Prostate gland (tissue), 2 donors: ENCODE data around the gene SIVA1. TPM values are rescaled to one million over a fixed set of nuclear protein-coding genes. Genes with fewer than 3 reads are reported as not detected.

Source experiments
- DNase-seq: peaks from one replicate; pipeline ENCODE4 v3.0.0-alpha.2; 2019; ENCODE audit warnings: low spot score
- H3K27ac ChIP-seq, 2 donors: fragments of 200-600 bp; sonication (generic); 2 replicates each; pipeline ENCODE4 v1.5.1; 2017 to 2019
- H3K27me3 ChIP-seq: fragments of 200-600 bp; sonication (generic); replicated peaks from 2 replicates; pipeline ENCODE4 v1.5.1; 2019; ENCODE audit not compliant: insufficient read depth
- H3K36me3 ChIP-seq, 2 donors: fragments of 200-600 bp; sonication (generic); 1 replicate in 1 of 2; 2 replicates in 1 of 2; pipeline versions ENCODE4 v1.5.1 to v1.8.1; 2017 to 2019
- H3K4me1 ChIP-seq: fragments of 200-600 bp; sonication (generic); replicated peaks from 2 replicates; pipeline ENCODE4 v1.5.1; 2019
- H3K4me3 ChIP-seq, 2 donors: fragments of 200-600 bp; sonication (generic); 2 replicates each; pipeline ENCODE4 v1.5.1; 2017 to 2019
- H3K9me3 ChIP-seq: fragments of 200-600 bp; sonication (generic); 2 replicates; pipeline ENCODE4 v1.5.1; 2017
- CTCF ChIP-seq, 4 experiments: fragments of 200-600 bp in 2 of 4; fragments of 450-650 bp in 2 of 4; sonication (generic) in 2 of 4; IDR thresholded peaks; 1 replicate in 3 of 4; 2 replicates in 1 of 4; pipeline ENCODE4 v1.5.1; 2016 to 2019; ENCODE audit warnings: antibody characterized with exemption in 4 of 4, mild to moderate bottlenecking in 2 of 4, moderate library complexity in 2 of 4
- POLR2A ChIP-seq: fragments of 450-650 bp; IDR thresholded peaks from one replicate; pipeline ENCODE4 v1.6.1; 2016; ENCODE audit warnings: antibody characterized with exemption, mild to moderate bottlenecking
- POLR2AphosphoS5 ChIP-seq: sonication (generic); formaldehyde crosslinking; IDR thresholded peaks from one replicate; pipeline ENCODE4 v1.6.1; 2017; ENCODE audit warnings: antibody characterized with exemption
- WGBS: methylation state at CpG from one replicate; pipeline ENCODE4 v1.1.5; 2018; 5-methylcytosine and 5-hydroxymethylcytosine counted together
- intact Hi-C: fragments of 100-400 bp; cut with DNase I; formaldehyde crosslinking; loops from one replicate; pipeline ENCODE4 v1.14.2; 2022
- total RNA-seq, 2 donors: library from RNA; depleted of rRNA; stranded (reverse); fragments of >200 nt; gene quantifications; one replicate each; pipeline ENCODE4 v1.1.0, GENCODE V29; 2016

The SIVA1 gene
- total RNA-seq, 2 donors from 2014 or later, result 249 to 514 TPM

GRCh38 chr14:104795781-104796686 lies 43.1 kb downstream of the SIVA1 start:
- Histone ChIP-seq H3K4me1 (peaks cover 35% of the 10 kb centered on the region), H3K9me3 (no peaks in the 10 kb centered on the region), H3K36me3 (no peaks in the 10 kb centered on the region), H3K27me3 (no peaks in the 10 kb centered on the region), H3K27ac (peak overlapping the region; percentile 89 to 99), H3K4me3 (peak overlapping the region; percentile 46 to 77)
- 29% methylated on average over 17 of the region's 55 CpGs for WGBS
- intact Hi-C loops, result no loop called here
- DNase-seq, result no peak
- no peak for TF ChIP-seq CTCF (IDR thresholded peaks at IDR 0.05)
- TF ChIP-seq POLR2AphosphoS5, result no peak
- peak; percentile 64 for TF ChIP-seq POLR2A

- H3K9me3 ChIP-seq, result no peaks in the 10 kb centered on the region
- no peak overlapping the region for H3K4me3 ChIP-seq
- H3K4me1 ChIP-seq, result peaks cover 38% of the 10 kb centered on the region
- intact Hi-C loops, result no loop called here
- H3K27me3 ChIP-seq, result no peaks in the 10 kb centered on the region
- WGBS, result 59% methylated on average over 4 of the region's 6 CpGs
- TF ChIP-seq POLR2A (no peak), CTCF (IDR thresholded peaks at IDR 0.05) (no peak), POLR2AphosphoS5 (no peak)
- peak overlapping the region; percentile 89 to 99 for H3K27ac ChIP-seq
- DNase-seq, result no peak
- no peaks in the 10 kb centered on the region for H3K36me3 ChIP-seq
These were observed 43.7 kb downstream of the SIVA1 start for GRCh38 chr14:104796687-104797081.

- intact Hi-C loops, result no loop called here
- TF ChIP-seq POLR2AphosphoS5 (no peak), POLR2A (no peak), CTCF (IDR thresholded peaks at IDR 0.05) (no peak)
- Histone ChIP-seq H3K27ac (peak overlapping the region; percentile 89 to 99), H3K27me3 (no peaks in the 10 kb centered on the region), H3K4me3 (no peak overlapping the region), H3K36me3 (no peaks in the 10 kb centered on the region), H3K4me1 (peaks cover 39% of the 10 kb centered on the region), H3K9me3 (no peaks in the 10 kb centered on the region)
- WGBS, result 56% methylated on average over 13 of the region's 18 CpGs
- DNase-seq, result no peak
These were observed 44.4 kb downstream of the SIVA1 start for GRCh38 chr14:104797115-104798044.

- Histone ChIP-seq H3K36me3 (no peaks in the 10 kb centered on the region), H3K4me3 (no peak overlapping the region), H3K4me1 (peaks cover 34% of the 10 kb centered on the region), H3K27me3 (no peaks in the 10 kb centered on the region), H3K9me3 (no peaks in the 10 kb centered on the region), H3K27ac (peak overlapping the region; percentile 99)
- intact Hi-C loops, result no loop called here
- DNase-seq, result no peak
- TF ChIP-seq POLR2A (no peak), CTCF (IDR thresholded peaks at IDR 0.05) (no peak), POLR2AphosphoS5 (no peak)
- 78% methylated on average over 16 of the region's 16 CpGs for WGBS
These were observed 45.6 kb downstream of the SIVA1 start for GRCh38 chr14:104798300-104799243.
